ENCODE results near the gene BASP1. TPM values are rescaled to one million over a fixed set of nuclear protein-coding genes. Genes with fewer than 3 reads are reported as not detected.

Gene BASP1
- total and polyA plus RNA-seq, 2 donors (not counting 1 experiment from before 2014, with no cell fraction given) = 53.0 to 66.4 TPM

DNA sequence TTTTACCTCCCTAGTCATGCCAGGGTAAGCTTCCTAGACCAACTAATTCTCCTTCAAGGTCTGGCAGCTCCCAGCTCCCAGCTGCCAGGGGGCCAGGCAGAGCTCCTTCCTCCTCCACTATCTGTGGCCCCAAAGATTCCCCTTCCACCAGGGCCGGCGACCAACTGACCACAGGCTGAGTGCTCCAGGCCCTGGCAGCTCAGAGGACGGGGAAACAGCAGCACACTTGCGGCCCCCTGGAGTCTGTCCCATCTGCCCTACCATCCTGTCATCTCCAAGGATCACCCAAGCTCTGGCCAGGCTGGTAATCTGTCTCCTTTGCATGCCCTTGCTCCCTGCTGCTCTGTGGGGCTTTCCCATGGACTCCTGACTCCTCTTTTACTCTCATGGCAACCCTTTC, 31.2 kb upstream of the BASP1 start:
- H3K4me1 ChIP-seq (ENCODE audit: control insufficient read depth in 2 of 2, insufficient read depth in 2 of 2, low read length in 2 of 2) = no peaks in the 10 kb centered on the region
- H3K4me3 Mint-ChIP-seq = no peak overlapping the region
- H3K9me3 Mint-ChIP-seq (ENCODE audit: insufficient read depth) = no peaks in the 10 kb centered on the region
- no peak overlapping the region for H3K27ac ChIP-seq (ENCODE audit: low read length in 2 of 2)
- DNase-seq (no peak), ATAC-seq (ENCODE audit: low read depth) (no peak)
- no peaks in the 10 kb centered on the region for H3K79me2 ChIP-seq (ENCODE audit: control insufficient read depth, insufficient read depth, low read length)
- no peak overlapping the region for H3K9ac ChIP-seq (ENCODE audit: low read length)
- H3K27ac Mint-ChIP-seq = no peak overlapping the region
- peaks cover 6% of the 10 kb centered on the region for H3K27me3 Mint-ChIP-seq
- H3K4me3 ChIP-seq (ENCODE audit: control extremely low read depth in 1 of 5, extremely low read depth in 1 of 5, insufficient read depth in 1 of 5, low read depth in 2 of 5, low read length in 4 of 5) = no peak overlapping the region
- no peaks in the 10 kb centered on the region for H3K27me3 ChIP-seq (replicated peaks in 1 of 4; ENCODE audit: control extremely low read depth in 1 of 4, control insufficient read depth in 3 of 4, insufficient read depth in 4 of 4, low read length in 3 of 4)
- no peaks in the 10 kb centered on the region for H4K20me1 ChIP-seq (ENCODE audit: control insufficient read depth, insufficient read depth, low read length, poor library complexity, severe bottlenecking)
- no peak for TF ChIP-seq EZH2 (IDR thresholded peaks at IDR 0.05; ENCODE audit: borderline replicate concordance, insufficient read depth, low read depth, low read length, poor library complexity, severe bottlenecking)
- 91% methylated on average over 4 of the region's 4 CpGs for WGBS (ENCODE audit: insufficient coverage)
- H3K36me3 ChIP-seq (replicated peaks in 1 of 2; ENCODE audit: control extremely low read depth in 1 of 2, control insufficient read depth in 1 of 2, extremely low read depth in 1 of 2, insufficient read depth in 2 of 2, low read length in 1 of 2) = no peaks in the 10 kb centered on the region
- H3K4me2 ChIP-seq (replicated peaks; ENCODE audit: low read depth, low read length, poor library complexity, severe bottlenecking) = no peak overlapping the region
- CTCF ChIA-PET = interaction anchor here (1.0 to 4.0 kb wide), 3 partner anchors 9 to 13 kb away, joined by 3 to 16 read pairs (median 4); no protein-coding TSS in a partner anchor
- peaks cover 4% of the 10 kb centered on the region for H3K4me1 Mint-ChIP-seq
- intact Hi-C loops (cut with micrococcal nuclease) = no loop called here
- POLR2A ChIA-PET = no interaction called here
- H3K9me3 ChIP-seq (ENCODE audit: control extremely low read depth in 1 of 3, control insufficient read depth in 2 of 3, insufficient read depth in 1 of 3, low read length in 2 of 3) = no peaks in the 10 kb centered on the region
- H2AFZ ChIP-seq (ENCODE audit: insufficient read depth, low read depth, low read length, poor library complexity, severe bottlenecking) = no peak overlapping the region

GRCh38 chr5:17187011-17187785, 30.2 kb upstream of the BASP1 start:
- intact Hi-C loops (cut with micrococcal nuclease) = no loop called here
- H3K36me3 ChIP-seq (replicated peaks in 1 of 2; ENCODE audit: control extremely low read depth in 1 of 2, control insufficient read depth in 1 of 2, extremely low read depth in 1 of 2, insufficient read depth in 2 of 2, low read length in 1 of 2) = no peaks in the 10 kb centered on the region
- Mint-ChIP-seq H3K4me1 (peaks cover 4% of the 10 kb centered on the region), H3K27me3 (peaks cover 6% of the 10 kb centered on the region), H3K9me3 (ENCODE audit: insufficient read depth) (no peaks in the 10 kb centered on the region), H3K4me3 (no peak overlapping the region), H3K27ac (no peak overlapping the region)
- H3K4me2 ChIP-seq (replicated peaks; ENCODE audit: low read depth, low read length, poor library complexity, severe bottlenecking) = no peak overlapping the region
- H3K4me3 ChIP-seq (ENCODE audit: control extremely low read depth in 1 of 5, extremely low read depth in 1 of 5, insufficient read depth in 1 of 5, low read depth in 2 of 5, low read length in 4 of 5) = no peak overlapping the region
- 93% methylated on average over 4 of the region's 7 CpGs for WGBS (ENCODE audit: insufficient coverage)
- H4K20me1 ChIP-seq (ENCODE audit: control insufficient read depth, insufficient read depth, low read length, poor library complexity, severe bottlenecking) = no peaks in the 10 kb centered on the region
- no peak overlapping the region for H3K9ac ChIP-seq (ENCODE audit: low read length)
- H3K79me2 ChIP-seq (ENCODE audit: control insufficient read depth, insufficient read depth, low read length) = no peaks in the 10 kb centered on the region
- POLR2A ChIA-PET = no interaction called here
- CTCF ChIA-PET = interaction anchor here (1.2 to 4.0 kb wide), 3 partner anchors 8 to 12 kb away, joined by 4 to 16 read pairs (median 4); no protein-coding TSS in a partner anchor
- ATAC-seq (ENCODE audit: low read depth) = no peak
- H3K4me1 ChIP-seq (ENCODE audit: control insufficient read depth in 2 of 2, insufficient read depth in 2 of 2, low read length in 2 of 2) = no peaks in the 10 kb centered on the region
- no peaks in the 10 kb centered on the region for H3K27me3 ChIP-seq (replicated peaks in 1 of 4; ENCODE audit: control extremely low read depth in 1 of 4, control insufficient read depth in 3 of 4, insufficient read depth in 4 of 4, low read length in 3 of 4)
- H3K9me3 ChIP-seq (ENCODE audit: control extremely low read depth in 1 of 3, control insufficient read depth in 2 of 3, insufficient read depth in 1 of 3, low read length in 2 of 3) = no peaks in the 10 kb centered on the region
- TF ChIP-seq EZH2 (IDR thresholded peaks at IDR 0.05; ENCODE audit: borderline replicate concordance, insufficient read depth, low read depth, low read length, poor library complexity, severe bottlenecking) (no peak), CTCF (IDR thresholded peaks at IDR 0.05) (no peak)
- H3K27ac ChIP-seq (ENCODE audit: low read length in 2 of 2) = no peak overlapping the region
- H2AFZ ChIP-seq (ENCODE audit: insufficient read depth, low read depth, low read length, poor library complexity, severe bottlenecking) = no peak overlapping the region
- DNase-seq = no peak

All from B cell (primary cell).